Spleen (tissue), 7 donors: ENCODE data around the gene FAM76B.

Source experiments
- POLR2AphosphoS5 ChIP-seq, 3 donors: sonication (generic); formaldehyde crosslinking; IDR thresholded peaks; one replicate each; pipeline ENCODE4 v1.5.1; 2017; ENCODE audit warnings: antibody characterized with exemption in 3 of 3
- TF ChIP-seq, protein P1 (sequence below), 11 experiments: fragments of 200-600 bp in 7 of 11; fragments of 450-650 bp in 4 of 11; sonication (generic) in 4 of 11; IDR thresholded peaks in 8 of 11; conservative IDR thresholded peaks in 3 of 11; 1 replicate in 7 of 11; 2 replicates in 4 of 11; pipeline versions ENCODE4 v1.4.0 to v1.8.0; 2016 to 2021; ENCODE audit warnings: antibody characterized with exemption in 11 of 11, inconsistent platforms in 4 of 11, mild to moderate bottlenecking in 1 of 11
- donor health status: DM: no; HTN: no; CAD: no; lungs with moderate emphysema.
- donor health status: DM: no; HTN: no; CAD: no.
- donor health status: DM: no; HTN: no; CAD: no.

DNA sequence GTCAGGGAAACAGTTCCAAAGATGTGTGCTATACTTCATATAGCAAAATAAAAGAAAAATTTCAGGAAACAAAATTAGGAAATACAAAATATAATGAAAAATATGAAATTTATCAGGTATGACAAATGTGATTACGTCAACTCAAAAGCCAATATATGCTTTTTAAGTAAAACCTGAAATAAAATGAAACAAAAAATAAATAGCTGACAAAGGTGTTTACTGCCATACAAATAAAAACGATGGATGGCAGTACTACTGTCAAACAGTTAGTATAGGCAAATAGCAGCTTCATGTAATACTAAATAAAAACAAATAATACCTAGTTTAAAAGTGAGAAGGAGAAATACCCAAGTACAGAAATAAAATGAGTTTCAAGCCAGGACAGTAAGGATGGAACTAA is 14.4 kb upstream of the FAM76B start:
- no peak for TF ChIP-seq POLR2AphosphoS5 (IDR thresholded peaks at IDR 0.05)
- TF ChIP-seq, protein P1, sequence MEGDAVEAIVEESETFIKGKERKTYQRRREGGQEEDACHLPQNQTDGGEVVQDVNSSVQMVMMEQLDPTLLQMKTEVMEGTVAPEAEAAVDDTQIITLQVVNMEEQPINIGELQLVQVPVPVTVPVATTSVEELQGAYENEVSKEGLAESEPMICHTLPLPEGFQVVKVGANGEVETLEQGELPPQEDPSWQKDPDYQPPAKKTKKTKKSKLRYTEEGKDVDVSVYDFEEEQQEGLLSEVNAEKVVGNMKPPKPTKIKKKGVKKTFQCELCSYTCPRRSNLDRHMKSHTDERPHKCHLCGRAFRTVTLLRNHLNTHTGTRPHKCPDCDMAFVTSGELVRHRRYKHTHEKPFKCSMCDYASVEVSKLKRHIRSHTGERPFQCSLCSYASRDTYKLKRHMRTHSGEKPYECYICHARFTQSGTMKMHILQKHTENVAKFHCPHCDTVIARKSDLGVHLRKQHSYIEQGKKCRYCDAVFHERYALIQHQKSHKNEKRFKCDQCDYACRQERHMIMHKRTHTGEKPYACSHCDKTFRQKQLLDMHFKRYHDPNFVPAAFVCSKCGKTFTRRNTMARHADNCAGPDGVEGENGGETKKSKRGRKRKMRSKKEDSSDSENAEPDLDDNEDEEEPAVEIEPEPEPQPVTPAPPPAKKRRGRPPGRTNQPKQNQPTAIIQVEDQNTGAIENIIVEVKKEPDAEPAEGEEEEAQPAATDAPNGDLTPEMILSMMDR (IDR thresholded peaks at IDR 0.05 in 8 of 11, conservative IDR thresholded peaks at IDR 0.05 in 3 of 11), result no peak
